DOHH2 (cell line): Measurements from ENCODE around the gene FCHSD2.

Experiments
- H3F3A ChIP-seq: fragments of 200-600 bp; sonication (generic), shearing (Covaris generic); 2 replicates; pipeline ENCODE4 v1.6.0; 2016; ENCODE audit warnings: antibody characterized with exemption, mild to moderate bottlenecking; ENCODE audit not compliant: control insufficient read depth, insufficient read depth
- H3K27ac ChIP-seq: fragments of 200-600 bp; sonication (generic); 2 replicates; pipeline ENCODE4 v1.5.1; 2014; ENCODE audit warnings: low read depth, mild to moderate bottlenecking, low read length, moderate library complexity
- H3K27me3 ChIP-seq: fragments of 200-600 bp; sonication (generic); 2 replicates; pipeline ENCODE4 v1.6.1; 2014; ENCODE audit warnings: mild to moderate bottlenecking, low read length, mixed read lengths; ENCODE audit not compliant: control insufficient read depth
- H3K36me3 ChIP-seq: fragments of 200-600 bp; sonication (generic); 2 replicates; pipeline ENCODE4 v1.6.1; 2014; ENCODE audit warnings: mild to moderate bottlenecking, low read length, moderate library complexity, mixed read lengths; ENCODE audit not compliant: control insufficient read depth
- H3K4me1 ChIP-seq: fragments of 200-600 bp; sonication (generic); 2 replicates; pipeline ENCODE4 v1.6.1; 2014; ENCODE audit warnings: mild to moderate bottlenecking, low read length, mixed read lengths; ENCODE audit not compliant: control insufficient read depth
- H3K4me2 ChIP-seq: fragments of 200-600 bp; sonication (generic); 2 replicates; pipeline ENCODE4 v1.6.0; 2014; ENCODE audit warnings: mild to moderate bottlenecking, low read length, moderate library complexity
- H3K4me3 ChIP-seq: fragments of 200-600 bp; sonication (generic); 2 replicates; pipeline ENCODE4 v1.5.1; 2014; ENCODE audit warnings: mild to moderate bottlenecking, low read length, mixed read lengths
- H3K79me2 ChIP-seq: fragments of 200-600 bp; sonication (generic); 2 replicates; pipeline ENCODE4 v1.6.1; 2014; ENCODE audit warnings: mild to moderate bottlenecking, low read length, mixed read lengths; ENCODE audit not compliant: control insufficient read depth
- H3K9me2 ChIP-seq: fragments of 200-600 bp; sonication (generic); replicated peaks from 2 replicates; pipeline ENCODE4 v1.6.1; 2014; ENCODE audit warnings: mild to moderate bottlenecking, low read length, mixed read lengths; ENCODE audit not compliant: control insufficient read depth
- H3K9me3 ChIP-seq: fragments of 200-600 bp; sonication (generic); 2 replicates; pipeline ENCODE4 v1.6.1; 2014; ENCODE audit warnings: antibody characterized with exemption, low read length, mixed read lengths; ENCODE audit not compliant: control insufficient read depth, insufficient read depth
- H4K20me1 ChIP-seq: fragments of 200-600 bp; sonication (generic); 2 replicates; pipeline ENCODE4 v1.6.0; 2014; ENCODE audit warnings: low read depth, mild to moderate bottlenecking, antibody characterized with exemption, low read length, moderate library complexity; ENCODE audit not compliant: control insufficient read depth, insufficient read depth
- EZH2phosphoT487 ChIP-seq: fragments of 200-600 bp; sonication (generic); IDR thresholded peaks from 2 replicates; pipeline ENCODE4 v1.6.1; 2017; ENCODE audit warnings: borderline replicate concordance, mild to moderate bottlenecking, antibody characterized with exemption, low read length, moderate library complexity, mixed read lengths
- TF ChIP-seq, protein P1 (sequence below): fragments of 200-600 bp; sonication (generic); IDR thresholded peaks from one replicate; pipeline ENCODE4 v1.5.1; 2014; ENCODE audit warnings: antibody characterized with exemption, mild to moderate bottlenecking, low read depth, low read length; ENCODE audit not compliant: poor library complexity, severe bottlenecking

Gene FCHSD2

DNA sequence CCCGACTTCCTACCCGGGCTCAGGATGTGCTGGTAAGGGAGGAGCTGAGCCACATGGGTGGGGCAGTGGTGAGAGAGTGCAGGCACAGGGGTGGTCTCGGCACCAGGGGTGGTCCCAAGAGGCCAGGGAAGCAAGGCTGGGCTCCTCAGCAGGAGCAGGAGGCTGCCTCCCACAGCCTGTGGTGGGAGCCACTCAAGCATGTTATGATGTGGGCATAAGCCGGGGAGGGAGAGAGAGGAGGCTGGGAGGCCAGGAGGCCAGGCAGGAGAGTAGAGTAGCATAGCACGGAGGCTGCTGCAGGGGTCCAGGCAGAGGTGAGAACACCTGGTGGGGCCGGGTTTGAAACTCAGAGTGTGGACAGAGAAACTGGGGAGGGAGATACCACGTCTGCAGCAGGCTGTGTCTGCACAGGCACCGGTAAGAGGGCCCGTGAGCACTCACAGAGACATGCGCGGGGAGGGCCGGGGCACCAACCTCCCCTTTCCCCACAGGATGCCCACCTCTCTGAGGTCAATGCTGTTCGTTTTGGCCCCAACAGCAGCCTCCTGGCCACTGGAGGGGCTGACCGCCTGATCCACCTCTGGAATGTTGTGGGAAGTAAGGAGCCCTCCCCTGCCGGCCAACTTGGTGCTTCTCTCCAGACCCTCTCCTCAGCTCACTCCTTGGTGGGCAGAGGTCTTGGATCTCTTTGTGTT lies 317.2 kb downstream of the FCHSD2 start:
- H3K27ac ChIP-seq: no peak overlapping the region
- no peak overlapping the region for H3K4me3 ChIP-seq
- TF ChIP-seq EZH2phosphoT487: no peak
- H3F3A ChIP-seq: peaks cover 9% of the 10 kb centered on the region
- no peak overlapping the region for H3K4me2 ChIP-seq
- no peaks in the 10 kb centered on the region for H3K9me2 ChIP-seq
- no peaks in the 10 kb centered on the region for H3K27me3 ChIP-seq
- H3K36me3 ChIP-seq: peaks cover 86% of the 10 kb centered on the region
- no peaks in the 10 kb centered on the region for H4K20me1 ChIP-seq
- H3K79me2 ChIP-seq: peaks cover 6% of the 10 kb centered on the region; the same call in 1 of the 2 replicates
- H3K4me1 ChIP-seq: peaks cover 38% of the 10 kb centered on the region
- H3K9me3 ChIP-seq: no peaks in the 10 kb centered on the region

DNA sequence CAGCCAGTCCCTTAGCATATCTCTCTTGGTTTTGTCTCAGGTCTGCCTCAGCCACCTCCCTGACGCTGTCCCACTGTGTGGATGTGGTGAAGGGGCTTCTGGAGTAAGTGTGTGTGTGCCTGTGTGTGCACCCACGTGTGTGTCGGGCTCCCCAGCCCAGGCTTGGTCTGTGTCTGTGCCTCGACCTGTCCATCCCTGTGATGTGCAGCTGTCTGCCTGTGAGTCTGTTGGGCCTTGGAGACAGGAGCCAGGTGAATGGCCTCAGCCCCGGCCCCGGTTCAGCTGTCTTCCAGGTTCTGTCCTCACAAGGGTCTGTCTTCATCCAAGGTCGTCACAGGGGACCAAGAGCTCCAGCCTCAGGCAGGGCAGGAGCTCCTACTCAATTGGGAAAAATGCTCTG lies 318.1 kb downstream of the FCHSD2 start:
- H3F3A ChIP-seq: peaks cover 9% of the 10 kb centered on the region
- H3K9me2 ChIP-seq: no peaks in the 10 kb centered on the region
- H3K79me2 ChIP-seq: peaks cover 6% of the 10 kb centered on the region; the same call in 1 of the 2 replicates
- peaks cover 81% of the 10 kb centered on the region for H3K36me3 ChIP-seq
- H3K27ac ChIP-seq: no peak overlapping the region
- H3K4me2 ChIP-seq: 0 out of 2 replicates have a peak overlapping the region, but pooled peaks have one; percentile 68
- H3K4me1 ChIP-seq: peaks cover 38% of the 10 kb centered on the region
- TF ChIP-seq, protein P1, sequence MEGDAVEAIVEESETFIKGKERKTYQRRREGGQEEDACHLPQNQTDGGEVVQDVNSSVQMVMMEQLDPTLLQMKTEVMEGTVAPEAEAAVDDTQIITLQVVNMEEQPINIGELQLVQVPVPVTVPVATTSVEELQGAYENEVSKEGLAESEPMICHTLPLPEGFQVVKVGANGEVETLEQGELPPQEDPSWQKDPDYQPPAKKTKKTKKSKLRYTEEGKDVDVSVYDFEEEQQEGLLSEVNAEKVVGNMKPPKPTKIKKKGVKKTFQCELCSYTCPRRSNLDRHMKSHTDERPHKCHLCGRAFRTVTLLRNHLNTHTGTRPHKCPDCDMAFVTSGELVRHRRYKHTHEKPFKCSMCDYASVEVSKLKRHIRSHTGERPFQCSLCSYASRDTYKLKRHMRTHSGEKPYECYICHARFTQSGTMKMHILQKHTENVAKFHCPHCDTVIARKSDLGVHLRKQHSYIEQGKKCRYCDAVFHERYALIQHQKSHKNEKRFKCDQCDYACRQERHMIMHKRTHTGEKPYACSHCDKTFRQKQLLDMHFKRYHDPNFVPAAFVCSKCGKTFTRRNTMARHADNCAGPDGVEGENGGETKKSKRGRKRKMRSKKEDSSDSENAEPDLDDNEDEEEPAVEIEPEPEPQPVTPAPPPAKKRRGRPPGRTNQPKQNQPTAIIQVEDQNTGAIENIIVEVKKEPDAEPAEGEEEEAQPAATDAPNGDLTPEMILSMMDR: no peak
- TF ChIP-seq EZH2phosphoT487: no peak
- no peaks in the 10 kb centered on the region for H3K27me3 ChIP-seq
- no peaks in the 10 kb centered on the region for H3K9me3 ChIP-seq
- H4K20me1 ChIP-seq: no peaks in the 10 kb centered on the region
- H3K4me3 ChIP-seq: no peak overlapping the region

DNA sequence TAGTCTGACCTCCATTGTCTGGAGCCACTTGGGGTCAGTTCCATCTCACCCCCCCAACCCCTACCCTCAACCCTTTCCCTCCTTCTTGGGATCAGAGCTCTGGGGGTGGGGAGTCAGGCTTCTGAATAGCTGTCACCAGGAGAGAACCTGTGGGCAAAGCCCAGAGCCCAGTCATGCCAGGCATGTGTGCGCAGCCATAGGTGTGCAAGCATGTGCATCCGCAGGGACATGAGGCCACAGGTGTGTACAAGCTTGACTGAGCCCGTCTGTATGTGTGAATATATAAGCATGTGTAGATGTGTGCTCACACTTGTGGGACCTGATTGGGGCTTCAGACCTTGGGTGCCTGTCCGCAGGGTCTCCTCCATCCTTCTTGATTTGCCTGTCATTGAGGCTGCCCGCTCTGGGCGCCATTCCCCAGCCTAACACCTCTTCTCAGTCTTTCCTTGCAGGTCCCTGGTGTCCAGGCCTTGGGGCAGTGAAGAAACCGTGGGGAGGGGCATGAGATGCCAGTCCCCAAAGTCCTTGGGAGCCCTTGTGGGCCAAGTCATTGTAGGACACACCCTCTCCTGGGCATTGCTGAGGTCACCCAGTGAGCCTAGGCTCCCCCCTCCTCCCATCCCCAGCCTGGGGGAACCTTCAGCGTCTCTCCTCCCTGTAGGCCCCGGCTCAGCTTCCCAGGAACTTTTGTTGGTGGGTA lies 318.9 kb downstream of the FCHSD2 start:
- Histone ChIP-seq H4K20me1 (no peaks in the 10 kb centered on the region), H3K9me2 (no peaks in the 10 kb centered on the region), H3K27ac (peak overlapping the region; percentile 69), H3K4me3 (peak overlapping the region; percentile 61), H3K27me3 (no peaks in the 10 kb centered on the region), H3K36me3 (peaks cover 81% of the 10 kb centered on the region), H3K4me2 (peak overlapping the region; percentile 68), H3K4me1 (peaks cover 36% of the 10 kb centered on the region), H3K9me3 (no peaks in the 10 kb centered on the region), H3K79me2 (peaks cover 6% of the 10 kb centered on the region; the same call in 1 of the 2 replicates), H3F3A (peaks cover 9% of the 10 kb centered on the region)
- TF ChIP-seq EZH2phosphoT487: no peak
- TF ChIP-seq, protein P1: no peak
